Measurements from ENCODE around the gene SNRPA1. TPM values are rescaled to one million over a fixed set of nuclear protein-coding genes. Genes with fewer than 3 reads are reported as not detected.
"Not testable (repeated sequence)": the region's sequence is repeated elsewhere in the genome, so short reads cannot be mapped to it uniquely, and the experiment has no call there.

Gene SNRPA1
- polyA plus RNA-seq (2012; ENCODE audit: missing spikeins) = 119 TPM

GRCh38 chr15:101294731-101295606, at the start of gene SNRPA1:
TSS of gene SNRPA1 (minus strand) at chr15:101295248. CDS start at chr15:101295178, 70 bp downstream.
- peak; percentile 85 for DNase-seq (ENCODE audit: insufficient read length)
- peak; percentile 85 for TF ChIP-seq POLR2AphosphoS5 (IDR thresholded peaks at IDR 0.05; ENCODE audit: low read depth, low read length)
- peak; percentile 42; the same call in 1 of the 2 replicates for TF ChIP-seq TAF1 (IDR thresholded peaks at IDR 0.05; ENCODE audit: borderline replicate concordance, low read depth, low read length)
- peak; percentile 92 for TF ChIP-seq POLR2A (IDR thresholded peaks at IDR 0.05; ENCODE audit: low read depth, low read length)
- peak; percentile 96 for FAIRE-seq

GRCh38 chr15:101342056-101342455, 47.0 kb upstream of the SNRPA1 start:
- FAIRE-seq = no peak
- no peak for DNase-seq (ENCODE audit: insufficient read length)
- TF ChIP-seq TAF1 (IDR thresholded peaks at IDR 0.05; ENCODE audit: borderline replicate concordance, low read depth, low read length) (no peak), POLR2A (IDR thresholded peaks at IDR 0.05; ENCODE audit: low read depth, low read length) (no peak), POLR2AphosphoS5 (IDR thresholded peaks at IDR 0.05; ENCODE audit: low read depth, low read length) (no peak)

- no peak for TF ChIP-seq TAF1 (IDR thresholded peaks at IDR 0.05; ENCODE audit: borderline replicate concordance, low read depth, low read length)
- no peak for TF ChIP-seq POLR2A (IDR thresholded peaks at IDR 0.05; ENCODE audit: low read depth, low read length)
- TF ChIP-seq POLR2AphosphoS5 (IDR thresholded peaks at IDR 0.05; ENCODE audit: low read depth, low read length) = no peak
- DNase-seq (ENCODE audit: insufficient read length) (no peak), FAIRE-seq (no peak)
Observed at GRCh38 chr15:101338502-101339057, 43.5 kb upstream of the SNRPA1 start.

GRCh38 chr15:101337976-101338375, 42.9 kb upstream of the SNRPA1 start:
- DNase-seq (ENCODE audit: insufficient read length) (no peak), FAIRE-seq (no peak)
- TF ChIP-seq TAF1 (IDR thresholded peaks at IDR 0.05; ENCODE audit: borderline replicate concordance, low read depth, low read length) (no peak), POLR2AphosphoS5 (IDR thresholded peaks at IDR 0.05; ENCODE audit: low read depth, low read length) (no peak), POLR2A (IDR thresholded peaks at IDR 0.05; ENCODE audit: low read depth, low read length) (no peak)

- DNase-seq (ENCODE audit: insufficient read length); FAIRE-seq: not testable (repeated sequence)
Observed at GRCh38 chr15:101333907-101334789, 39.1 kb upstream of the SNRPA1 start.

- DNase-seq (ENCODE audit: insufficient read length) (no peak), FAIRE-seq (no peak)
- no peak for TF ChIP-seq POLR2A (IDR thresholded peaks at IDR 0.05; ENCODE audit: low read depth, low read length)
- no peak for TF ChIP-seq TAF1 (IDR thresholded peaks at IDR 0.05; ENCODE audit: borderline replicate concordance, low read depth, low read length)
- no peak for TF ChIP-seq POLR2AphosphoS5 (IDR thresholded peaks at IDR 0.05; ENCODE audit: low read depth, low read length)
Observed at GRCh38 chr15:101332061-101332467, 37.0 kb upstream of the SNRPA1 start.

- DNase-seq (ENCODE audit: insufficient read length) (no peak), FAIRE-seq (no peak)
- TF ChIP-seq POLR2A (IDR thresholded peaks at IDR 0.05; ENCODE audit: low read depth, low read length) (no peak), POLR2AphosphoS5 (IDR thresholded peaks at IDR 0.05; ENCODE audit: low read depth, low read length) (no peak), TAF1 (IDR thresholded peaks at IDR 0.05; ENCODE audit: borderline replicate concordance, low read depth, low read length) (no peak)
Observed at GRCh38 chr15:101329867-101330380, 34.9 kb upstream of the SNRPA1 start.

- TF ChIP-seq TAF1 (IDR thresholded peaks at IDR 0.05; ENCODE audit: borderline replicate concordance, low read depth, low read length) (no peak), POLR2A (IDR thresholded peaks at IDR 0.05; ENCODE audit: low read depth, low read length) (no peak), POLR2AphosphoS5 (IDR thresholded peaks at IDR 0.05; ENCODE audit: low read depth, low read length) (no peak)
- FAIRE-seq = no peak
Observed at GRCh38 chr15:101329309-101329863, 34.3 kb upstream of the SNRPA1 start.

GRCh38 chr15:101328001-101328400, 33.0 kb upstream of the SNRPA1 start:
- TF ChIP-seq TAF1 (IDR thresholded peaks at IDR 0.05; ENCODE audit: borderline replicate concordance, low read depth, low read length) (no peak), POLR2AphosphoS5 (IDR thresholded peaks at IDR 0.05; ENCODE audit: low read depth, low read length) (no peak), POLR2A (IDR thresholded peaks at IDR 0.05; ENCODE audit: low read depth, low read length) (no peak)

More at GRCh38 chr15:101329309-101329863, 34.3 kb upstream of the SNRPA1 start:
- DNase-seq (ENCODE audit: insufficient read length) = no peak

GRCh38 chr15:101327147-101327740, 32.2 kb upstream of the SNRPA1 start:
- FAIRE-seq (no peak), DNase-seq (ENCODE audit: insufficient read length) (no peak)
- TF ChIP-seq POLR2AphosphoS5 (IDR thresholded peaks at IDR 0.05; ENCODE audit: low read depth, low read length) = no peak
- TF ChIP-seq TAF1 (IDR thresholded peaks at IDR 0.05; ENCODE audit: borderline replicate concordance, low read depth, low read length) = no peak
- no peak for TF ChIP-seq POLR2A (IDR thresholded peaks at IDR 0.05; ENCODE audit: low read depth, low read length)

More at GRCh38 chr15:101328001-101328400, 33.0 kb upstream of the SNRPA1 start:
- no peak for FAIRE-seq
- no peak for DNase-seq (ENCODE audit: insufficient read length)
